ENCODE data around the gene KLHL4.
"Not testable (repeated sequence)": the region's sequence is repeated elsewhere in the genome, so short reads cannot be mapped to it uniquely, and the experiment has no call there.

The KLHL4 gene, protein sequence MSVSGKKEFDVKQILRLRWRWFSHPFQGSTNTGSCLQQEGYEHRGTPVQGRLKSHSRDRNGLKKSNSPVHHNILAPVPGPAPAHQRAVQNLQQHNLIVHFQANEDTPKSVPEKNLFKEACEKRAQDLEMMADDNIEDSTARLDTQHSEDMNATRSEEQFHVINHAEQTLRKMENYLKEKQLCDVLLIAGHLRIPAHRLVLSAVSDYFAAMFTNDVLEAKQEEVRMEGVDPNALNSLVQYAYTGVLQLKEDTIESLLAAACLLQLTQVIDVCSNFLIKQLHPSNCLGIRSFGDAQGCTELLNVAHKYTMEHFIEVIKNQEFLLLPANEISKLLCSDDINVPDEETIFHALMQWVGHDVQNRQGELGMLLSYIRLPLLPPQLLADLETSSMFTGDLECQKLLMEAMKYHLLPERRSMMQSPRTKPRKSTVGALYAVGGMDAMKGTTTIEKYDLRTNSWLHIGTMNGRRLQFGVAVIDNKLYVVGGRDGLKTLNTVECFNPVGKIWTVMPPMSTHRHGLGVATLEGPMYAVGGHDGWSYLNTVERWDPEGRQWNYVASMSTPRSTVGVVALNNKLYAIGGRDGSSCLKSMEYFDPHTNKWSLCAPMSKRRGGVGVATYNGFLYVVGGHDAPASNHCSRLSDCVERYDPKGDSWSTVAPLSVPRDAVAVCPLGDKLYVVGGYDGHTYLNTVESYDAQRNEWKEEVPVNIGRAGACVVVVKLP

DNA sequence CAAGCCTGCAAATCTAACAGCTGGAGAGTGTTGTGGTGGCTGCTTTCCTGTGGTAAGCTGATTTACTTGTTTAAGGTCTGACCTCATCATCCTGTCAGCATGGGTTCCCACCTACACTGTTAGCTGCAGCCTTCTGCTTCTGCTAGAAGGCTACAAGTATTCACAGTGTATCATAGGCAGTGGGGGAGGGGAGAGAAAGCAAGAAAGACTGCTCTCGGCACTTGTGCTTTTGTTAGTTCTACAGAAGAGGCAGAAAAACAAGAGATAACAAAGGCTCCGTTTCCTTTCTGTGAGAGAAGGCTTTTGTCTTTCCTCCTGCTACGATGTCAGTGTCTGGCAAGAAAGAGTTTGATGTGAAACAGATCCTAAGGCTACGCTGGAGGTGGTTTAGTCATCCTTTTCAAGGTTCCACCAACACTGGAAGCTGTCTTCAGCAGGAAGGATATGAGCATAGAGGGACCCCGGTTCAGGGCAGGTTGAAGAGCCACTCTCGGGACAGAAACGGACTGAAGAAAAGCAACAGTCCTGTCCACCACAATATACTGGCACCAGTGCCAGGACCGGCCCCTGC, at the start of gene KLHL4:
TSS of gene KLHL4 (plus strand) at position 232 of the 571 bp plus-strand sequence. CDS start at position 324, 92 bp downstream.
- FAIRE-seq = no peak

DNA sequence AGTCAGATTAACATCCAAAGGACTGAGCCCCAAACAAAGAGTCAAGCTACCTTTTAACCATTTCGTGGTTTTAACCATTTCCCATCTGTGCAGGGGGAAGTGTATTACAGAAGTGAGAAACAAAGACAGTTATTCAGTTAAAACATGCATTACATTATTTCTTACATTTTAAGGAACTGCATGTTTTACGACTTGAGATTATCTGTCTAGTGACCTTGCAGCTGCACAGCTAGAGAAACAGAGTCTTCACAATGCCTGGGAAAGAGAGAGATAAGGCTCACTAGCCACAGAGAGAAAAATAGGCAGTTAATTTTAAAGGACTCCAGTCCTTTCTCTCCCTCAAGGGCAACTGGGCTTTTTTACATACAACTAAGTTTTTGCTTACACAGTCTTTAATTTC, 48.7 kb upstream of the KLHL4 start:
- no peak for FAIRE-seq

DNA sequence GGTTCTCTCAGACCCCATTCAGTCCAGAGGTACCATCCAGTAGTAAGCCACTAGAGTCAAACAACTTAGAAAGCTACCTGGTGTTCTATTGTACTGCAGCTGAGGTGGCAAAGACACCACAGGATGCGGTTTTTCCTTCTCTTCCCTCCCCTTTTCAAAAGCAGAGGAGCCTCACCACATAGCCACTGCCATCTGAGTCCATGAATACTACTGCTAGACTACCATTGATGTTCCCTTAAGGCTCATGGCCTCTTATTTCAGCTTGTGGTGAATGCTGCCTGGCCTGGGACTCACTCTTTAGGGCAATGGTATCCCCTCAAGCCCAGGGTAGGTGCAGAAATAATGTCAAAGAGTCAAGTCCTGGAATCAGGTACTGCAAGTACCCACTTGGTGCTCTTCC, 41.8 kb upstream of the KLHL4 start:
- no peak for FAIRE-seq

DNA sequence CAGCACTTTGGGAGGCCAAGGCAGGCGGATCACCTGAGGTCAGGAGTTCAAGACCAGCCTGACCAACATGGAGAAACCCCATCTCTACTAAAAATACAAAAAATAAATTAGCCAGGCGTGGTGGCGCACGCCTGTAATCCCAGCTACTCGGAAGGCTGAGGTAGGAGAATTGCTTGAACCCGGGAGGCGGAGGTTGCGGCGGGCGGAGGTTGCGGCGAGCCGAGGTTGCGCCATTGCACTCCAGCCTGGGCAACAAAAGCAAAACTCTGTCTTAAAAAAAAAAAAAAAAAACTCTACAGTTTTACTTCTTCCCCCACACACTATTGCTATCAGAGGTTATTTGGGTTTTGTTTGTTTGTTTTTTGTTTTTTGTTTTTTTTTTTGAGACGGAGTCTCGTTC, 38.9 kb upstream of the KLHL4 start:
- FAIRE-seq = not testable (repeated sequence)

DNA sequence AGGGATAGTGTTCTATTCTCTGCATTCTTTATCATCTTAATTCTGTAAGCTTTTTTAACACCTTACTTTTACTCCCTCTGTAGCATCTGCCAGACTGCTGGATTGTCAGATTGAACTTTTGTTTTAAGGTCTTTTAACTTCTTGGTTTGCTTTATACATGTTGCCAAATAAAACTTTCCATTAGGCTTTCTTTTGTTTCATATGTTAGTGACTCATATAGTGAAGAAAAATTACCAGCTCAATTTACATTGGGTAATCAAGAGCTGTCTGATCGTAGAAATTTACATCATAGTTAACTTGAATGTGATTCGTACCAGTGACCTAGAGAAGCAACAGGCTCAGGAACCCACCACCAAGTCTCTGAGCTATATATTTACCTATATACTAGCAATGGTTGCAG, 28.5 kb upstream of the KLHL4 start:
- no peak for FAIRE-seq

DNA sequence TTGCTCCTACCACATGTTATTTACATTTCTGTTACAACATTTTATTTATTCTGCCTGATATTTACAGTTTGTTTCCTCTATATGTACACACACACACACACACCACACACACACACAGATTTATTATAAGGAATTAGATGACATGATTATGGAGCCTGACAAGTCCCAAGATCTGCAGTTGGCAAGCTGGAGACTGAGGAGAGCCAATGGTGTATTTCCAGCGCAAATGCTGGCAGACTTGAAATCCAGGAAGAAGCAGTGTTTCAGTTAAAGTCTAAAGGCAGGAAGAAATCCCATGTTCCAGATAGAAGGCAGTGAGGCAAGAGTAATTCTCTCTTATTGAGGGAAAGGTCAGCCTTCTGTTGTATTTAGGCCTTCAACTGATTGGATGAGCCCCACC, 1.8 kb upstream of the KLHL4 start:
- no peak for FAIRE-seq

DNA sequence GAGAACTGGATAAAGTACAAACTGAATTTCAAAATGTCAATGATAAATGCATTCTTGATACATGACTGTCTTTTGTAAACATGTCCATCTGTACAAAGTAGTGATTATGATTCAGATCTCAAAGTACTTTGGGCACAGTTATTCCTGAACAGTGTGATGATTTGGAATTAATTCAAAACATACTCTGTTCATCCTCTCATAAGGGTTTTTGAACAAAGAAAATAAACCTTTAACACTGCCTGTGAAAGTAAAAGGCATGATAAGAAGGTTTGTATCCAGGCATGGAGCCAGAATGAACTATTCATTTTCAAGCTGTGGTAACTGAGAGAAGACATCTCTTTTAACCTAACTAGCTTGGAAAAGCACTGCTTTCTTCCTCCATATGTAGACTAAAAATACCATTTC, 883 bp upstream of the KLHL4 start:
- no peak for FAIRE-seq

DNA sequence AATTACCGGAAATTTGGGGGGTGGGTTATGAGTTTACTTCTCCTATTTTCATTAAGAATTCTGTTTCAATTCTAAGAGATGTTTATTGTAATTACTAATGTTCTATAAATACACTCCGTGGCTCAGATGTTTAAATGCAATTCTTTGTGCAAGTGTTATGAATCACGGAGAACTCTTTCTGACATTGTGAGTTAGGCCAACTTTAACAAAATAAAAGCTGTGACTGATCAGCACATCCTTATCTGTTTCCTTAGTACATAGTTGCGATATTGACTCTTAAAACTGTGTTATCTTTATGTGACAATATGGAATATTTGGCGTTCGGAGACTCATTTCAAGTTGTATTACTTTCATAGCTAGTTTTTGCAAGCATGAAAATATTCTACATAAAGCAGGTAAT, 902 bp downstream of the KLHL4 start:
- no peak for FAIRE-seq

DNA sequence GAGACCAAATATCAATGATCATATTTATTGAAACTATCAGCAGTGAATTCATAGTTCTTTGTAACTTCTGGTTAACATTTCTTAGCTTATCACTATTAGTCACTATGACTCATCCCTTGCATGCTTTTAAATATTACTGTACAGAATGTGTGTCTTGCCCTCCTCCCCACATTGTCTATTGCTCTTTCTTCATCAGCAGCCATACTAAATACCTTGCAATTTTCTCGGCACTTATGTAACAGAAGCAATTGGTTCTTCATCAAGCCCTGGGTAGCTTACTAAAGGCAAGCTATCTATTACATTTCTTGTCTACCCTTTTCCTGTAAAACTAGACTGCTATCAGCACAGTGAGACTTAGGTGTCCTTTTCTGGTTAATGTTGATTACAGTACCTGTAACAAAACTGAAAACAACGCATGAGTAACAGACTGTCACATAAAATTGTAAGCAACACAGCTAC, 8.2 kb downstream of the KLHL4 start:
- no peak for FAIRE-seq

DNA sequence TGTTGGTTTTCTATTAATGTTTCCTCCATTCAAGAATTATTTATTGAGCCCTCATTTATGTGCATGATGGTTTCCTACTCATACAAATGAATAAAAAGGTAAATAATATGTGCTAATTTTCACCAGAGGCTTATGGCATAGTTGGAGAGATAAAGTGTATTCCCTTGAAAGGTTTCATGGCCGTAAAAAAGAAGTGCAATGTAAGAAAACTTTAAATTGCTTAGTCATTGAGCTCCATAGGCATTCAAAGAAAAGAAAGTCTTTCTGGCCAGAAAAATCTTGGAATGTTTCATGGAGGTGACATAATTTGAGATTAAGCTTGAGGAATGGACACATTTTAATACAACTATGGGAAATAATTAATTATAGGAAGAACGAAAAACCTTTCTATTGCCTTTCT, 8.7 kb downstream of the KLHL4 start:
- FAIRE-seq = no peak

DNA sequence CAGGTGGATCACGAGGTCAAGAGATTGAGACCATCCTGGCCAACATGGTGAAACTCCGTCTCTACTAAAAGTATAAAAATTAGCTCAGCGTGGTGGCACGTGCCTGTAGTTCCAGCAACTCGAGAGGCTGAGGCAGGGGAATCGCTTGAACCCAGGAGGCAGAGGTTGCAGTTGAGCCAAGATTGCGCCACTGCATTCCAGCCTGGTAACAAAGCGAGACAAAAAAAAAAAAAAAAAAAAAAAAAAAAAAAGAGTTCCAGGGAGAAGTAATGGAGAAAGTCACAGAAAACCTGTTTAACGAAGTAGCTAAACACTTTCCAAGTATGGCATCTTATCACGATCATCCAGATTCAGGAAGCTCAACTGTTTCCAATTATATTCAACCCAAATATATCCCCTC, 10.9 kb downstream of the KLHL4 start:
- no peak for FAIRE-seq

DNA sequence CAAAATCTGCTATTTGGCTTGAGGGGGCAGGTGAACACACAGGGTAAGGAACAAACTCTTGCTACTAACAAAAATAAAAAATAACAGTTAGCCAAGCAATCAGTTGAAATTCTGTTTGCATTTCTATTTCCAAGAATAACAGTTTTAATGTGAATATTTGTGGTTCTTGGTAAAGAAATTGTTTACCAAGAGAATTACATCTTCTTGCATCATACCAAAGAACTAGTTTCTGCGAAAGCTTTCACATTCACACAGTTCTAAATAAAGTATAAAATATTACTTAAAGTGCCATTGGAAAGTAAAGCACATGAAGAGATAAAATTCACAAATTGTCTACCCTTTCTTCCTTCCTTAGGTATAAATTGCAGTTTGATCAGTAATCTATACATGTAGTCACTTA, 54.4 kb downstream of the KLHL4 start:
- no peak for FAIRE-seq

DNA sequence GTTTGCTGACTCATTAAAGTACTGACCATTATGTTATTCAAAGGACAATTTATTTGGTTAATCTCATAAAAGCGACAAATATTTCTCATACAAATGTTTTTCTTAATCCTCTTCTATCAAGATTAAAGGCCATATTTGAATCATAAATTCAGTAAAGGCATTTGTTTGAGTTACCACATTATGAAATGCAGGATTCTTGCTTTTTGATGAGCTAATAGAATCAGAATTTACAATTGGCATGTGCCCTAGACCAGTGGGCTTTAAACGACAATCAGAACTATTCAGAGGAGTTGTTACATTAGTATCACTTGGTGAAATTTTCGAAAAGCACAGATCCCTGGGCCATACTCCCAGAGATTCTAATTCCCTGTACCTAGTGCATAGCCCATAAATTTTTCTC, 55.3 kb downstream of the KLHL4 start:
- no peak for FAIRE-seq

DNA sequence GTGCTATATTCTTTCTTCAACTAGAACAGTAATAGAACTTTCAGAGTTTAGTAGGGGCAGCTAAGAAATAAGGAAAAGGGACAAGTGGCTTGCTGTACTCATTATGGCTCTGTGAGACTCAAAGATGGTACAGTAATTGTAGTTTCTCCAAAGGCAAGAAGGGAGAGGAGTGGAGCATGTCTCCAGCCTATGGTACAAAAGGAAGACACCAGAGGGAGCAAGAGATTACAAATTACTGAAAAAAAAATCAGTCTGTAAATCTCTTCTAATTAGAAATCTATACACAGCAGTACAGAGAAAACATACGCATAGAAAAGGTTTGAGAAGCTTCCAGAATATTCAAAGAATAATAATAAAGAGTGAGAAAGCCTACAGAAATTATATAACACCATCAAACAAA, 61.4 kb downstream of the KLHL4 start:
- FAIRE-seq = no peak

DNA sequence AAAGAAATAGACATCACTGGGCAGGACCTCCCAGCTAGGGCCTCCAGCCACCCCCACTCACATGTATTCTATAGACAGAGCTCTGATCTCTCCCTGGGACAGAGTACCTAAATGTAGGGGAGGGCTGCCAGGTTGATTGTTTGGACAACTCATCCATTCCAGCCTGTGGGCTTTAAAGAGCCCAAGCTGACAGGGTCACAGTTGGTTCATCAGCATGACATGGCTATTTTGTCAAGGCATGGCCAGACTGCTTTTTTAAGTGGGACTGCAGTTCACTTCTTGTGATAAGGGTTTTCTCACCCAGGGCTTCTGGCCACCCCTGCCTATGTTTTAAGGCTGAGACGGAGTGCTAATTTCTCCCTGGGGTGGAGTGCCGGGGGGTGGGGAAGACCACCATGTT, 63.3 kb downstream of the KLHL4 start:
- no peak for FAIRE-seq

DNA sequence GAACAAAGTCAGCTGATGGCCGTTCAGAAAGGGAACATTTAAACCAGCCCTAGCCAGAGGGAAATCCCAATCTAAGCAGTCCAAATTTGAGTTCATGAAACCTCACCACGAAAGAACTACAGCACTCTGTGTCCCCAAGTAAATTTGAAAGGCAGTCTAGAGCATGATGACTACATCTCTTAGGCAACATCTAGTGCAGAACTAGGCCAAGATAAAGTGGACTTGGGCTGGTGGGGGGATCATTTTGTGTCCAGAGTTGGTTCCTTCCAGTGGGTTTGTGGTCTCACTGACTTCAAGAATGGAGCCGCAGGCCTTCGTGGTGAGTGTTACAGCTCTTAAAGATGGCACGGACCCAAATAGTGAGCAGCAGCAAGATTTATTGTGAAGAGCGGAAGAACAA, 64.9 kb downstream of the KLHL4 start:
- FAIRE-seq = no peak

DNA sequence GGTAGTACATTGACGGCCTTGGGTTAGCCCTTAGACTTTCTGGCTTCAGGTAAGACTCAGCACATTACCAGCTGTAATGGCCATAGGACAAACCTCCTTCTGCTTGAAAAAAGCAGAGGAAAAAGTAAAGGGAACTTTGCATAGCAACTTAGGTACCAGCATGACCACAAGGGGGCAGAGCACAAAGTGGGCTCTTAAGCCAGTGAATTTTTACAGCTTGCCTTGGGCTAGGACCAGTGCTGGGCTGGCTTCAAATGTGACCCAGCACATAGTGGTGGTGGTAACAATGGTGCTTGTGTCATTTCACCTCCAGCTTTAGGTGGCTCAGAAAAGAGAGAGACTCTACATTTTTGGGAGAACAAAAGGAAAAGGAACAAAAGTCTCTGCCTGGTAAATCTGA, 66.1 kb downstream of the KLHL4 start:
- no peak for FAIRE-seq

DNA sequence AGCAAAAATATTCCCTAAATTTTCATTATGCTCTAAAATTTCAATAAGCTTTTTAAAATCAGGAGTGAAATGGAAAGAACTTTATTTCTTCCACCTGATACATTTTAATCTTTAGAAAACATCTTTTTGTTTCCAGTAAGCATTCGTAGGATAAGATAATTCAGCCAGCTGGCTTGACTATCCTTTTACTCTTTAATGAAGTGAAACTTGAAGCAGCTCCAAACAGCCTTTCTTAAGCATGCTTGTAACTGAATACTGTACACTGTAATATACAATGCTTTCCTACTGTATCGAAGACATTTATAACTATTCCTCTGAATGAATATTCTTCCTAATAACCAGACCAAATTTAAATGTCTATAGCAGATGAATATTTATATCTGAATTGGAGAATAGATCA, 98.8 kb downstream of the KLHL4 start:
- FAIRE-seq = no peak

DNA sequence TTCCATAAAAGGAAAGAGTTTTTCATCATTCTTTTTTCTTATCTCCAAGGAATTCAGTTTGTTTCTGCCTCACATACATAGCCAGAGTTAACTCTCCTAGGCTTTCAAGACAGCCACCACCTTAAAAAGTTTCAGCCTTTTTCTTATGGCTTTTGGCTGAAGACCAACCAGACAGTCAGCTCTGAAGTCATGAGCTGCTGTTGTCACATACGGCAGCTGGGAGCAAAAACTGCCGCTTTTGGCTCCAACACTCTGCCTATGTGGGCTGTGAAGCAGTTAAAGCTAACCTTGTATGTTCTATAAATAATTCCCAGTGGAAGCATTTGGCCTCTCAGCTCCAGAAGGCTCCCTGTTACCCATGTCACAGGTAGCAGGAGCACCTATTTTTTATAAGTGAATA, 104.1 kb downstream of the KLHL4 start:
- no peak for FAIRE-seq

DNA sequence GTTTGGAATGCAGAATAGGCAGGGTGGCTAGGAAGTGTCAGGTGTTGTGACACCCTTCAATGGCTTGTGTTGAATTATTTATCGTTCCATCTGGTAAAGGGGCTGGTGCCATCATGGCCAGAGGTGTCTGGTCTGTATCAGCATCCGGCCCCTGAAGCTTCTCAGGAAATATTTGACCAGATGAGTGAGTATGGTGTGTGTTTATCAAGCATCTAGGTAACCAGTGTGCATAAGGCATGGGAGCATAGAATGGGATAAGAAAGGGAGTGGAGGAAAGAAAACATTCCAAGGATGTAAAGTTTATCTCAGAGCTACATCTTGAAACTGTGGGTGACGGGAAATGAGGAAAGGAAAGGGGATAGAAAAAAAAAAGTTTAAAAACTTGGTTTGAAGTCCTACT, 109.4 kb downstream of the KLHL4 start:
- no peak for FAIRE-seq

DNA sequence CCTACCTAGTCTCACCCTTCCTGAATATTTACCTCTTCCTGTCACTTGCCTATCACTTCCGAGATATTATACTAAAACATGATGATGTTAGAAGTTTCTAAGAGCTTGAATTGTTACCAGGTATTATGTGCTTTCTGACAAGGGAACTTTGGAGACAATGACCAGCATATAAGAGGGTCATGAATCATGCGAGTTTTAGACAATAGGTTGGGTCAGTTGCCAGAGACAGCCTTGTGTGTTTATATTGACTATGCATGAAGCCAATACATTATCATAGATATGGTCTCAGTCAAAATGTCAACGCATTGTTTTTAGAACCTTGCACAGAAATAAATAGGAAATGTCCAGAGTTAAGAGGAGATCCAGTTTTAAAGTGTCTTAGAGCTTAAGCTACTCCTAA, 116.8 kb downstream of the KLHL4 start:
- no peak for FAIRE-seq

DNA sequence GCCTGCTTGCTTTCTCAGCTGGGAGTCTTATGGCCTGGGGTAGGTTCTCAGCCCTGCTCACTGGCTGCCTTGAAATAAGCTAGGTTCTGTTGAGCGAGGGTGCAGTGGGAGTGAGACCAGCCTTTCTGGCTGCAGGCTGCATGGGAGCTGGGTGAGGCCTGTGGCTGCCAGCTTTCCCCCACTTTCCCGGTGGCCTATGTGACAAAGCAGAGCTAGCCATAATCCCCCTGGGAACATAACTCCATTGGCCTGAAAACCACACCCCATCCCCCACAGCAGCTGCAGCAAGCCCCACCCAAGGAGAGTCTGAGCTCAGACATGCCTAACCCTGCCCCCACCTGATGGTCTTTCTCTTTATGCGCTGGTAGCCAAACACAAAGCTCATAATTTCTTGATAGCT, 118.9 kb downstream of the KLHL4 start:
- FAIRE-seq = no peak

DNA sequence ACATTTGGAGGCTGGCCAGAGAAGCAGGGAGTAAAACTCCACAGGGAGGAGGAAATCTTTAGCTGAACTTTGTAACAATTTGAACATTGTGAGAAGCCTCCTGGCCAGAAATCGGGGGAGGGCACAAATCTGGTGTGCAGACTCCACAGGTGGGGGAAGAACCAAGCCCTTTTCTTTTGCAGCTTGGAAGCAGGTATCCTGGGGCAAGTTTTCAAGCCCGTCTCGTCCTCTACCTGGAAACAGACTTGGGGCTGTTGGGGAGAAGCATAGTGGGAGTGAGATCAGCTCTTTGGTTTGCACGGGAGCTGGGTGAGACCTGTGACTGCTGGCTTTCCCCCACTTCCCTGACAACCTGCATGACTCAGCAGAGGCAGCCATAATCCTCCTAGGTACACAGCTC, 123.8 kb downstream of the KLHL4 start:
- FAIRE-seq = not testable (repeated sequence)

DNA sequence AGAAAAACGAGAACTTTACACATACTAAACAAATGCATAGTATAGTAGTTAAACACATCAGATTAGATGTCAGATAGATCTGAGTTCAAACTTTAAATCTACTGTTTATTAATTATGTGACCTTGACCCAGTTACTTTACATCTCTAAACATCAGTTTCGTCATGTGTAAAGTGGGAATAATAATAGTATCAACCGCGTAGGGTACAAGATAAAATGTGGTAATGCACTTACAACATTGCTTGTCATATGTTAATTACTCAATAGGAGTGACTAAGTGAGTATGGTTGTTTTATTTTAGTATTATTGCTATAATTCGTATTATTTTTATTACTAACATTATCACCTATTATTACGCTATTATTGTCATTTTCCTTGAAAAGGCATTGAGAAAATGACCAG, 144.2 kb downstream of the KLHL4 start:
- FAIRE-seq = no peak

Data from G401.6 (cell line).